ENCODE measurements around the gene PHF23.

- TF ChIP-seq POLR2AphosphoS5 (IDR thresholded peaks at IDR 0.05; ENCODE audit: low read depth, low read length) (peak; percentile 98), SIN3A (IDR thresholded peaks at IDR 0.05; ENCODE audit: borderline replicate concordance, insufficient read depth, low read length) (peak; percentile 96; the same call in 1 of the 2 replicates), TAF1 (IDR thresholded peaks at IDR 0.05; ENCODE audit: borderline replicate concordance, insufficient read depth, low read length) (peak; percentile 85; the same call in 1 of the 2 replicates), REST (IDR thresholded peaks at IDR 0.05; ENCODE audit: insufficient read depth in 1 of 2, low read depth in 2 of 2, low read length in 2 of 2) (peak; percentile 14 to 50; a peak in 1 of 4 replicates)
Observed at GRCh38 chr17:7234083-7234951, 4.9 kb downstream of the PHF23 start, which contains the start of gene DVL2.

All from PFSK-1 (cell line).